Testis (tissue), 2 donors: Measurements from ENCODE around the gene PXMP4.

Experiments used
- CTCF ChIP-seq, 3 experiments: fragments of 450-650 bp in 2 of 3; fragments of 200-600 bp in 1 of 3; sonication (generic) in 1 of 3; IDR thresholded peaks; one replicate each; pipeline ENCODE4 v1.5.1; 2016 to 2019; ENCODE audit warnings: antibody characterized with exemption in 3 of 3, mild to moderate bottlenecking in 2 of 3, moderate library complexity in 1 of 3
- POLR2A ChIP-seq: fragments of 450-650 bp; IDR thresholded peaks from one replicate; pipeline ENCODE4 v1.6.1; 2017; ENCODE audit warnings: antibody characterized with exemption, mild to moderate bottlenecking, moderate library complexity

- TF ChIP-seq CTCF (IDR thresholded peaks at IDR 0.05) (no peak), POLR2A (no peak)
Measured at GRCh38 chr20:33702861-33703260, 17.2 kb downstream of the PXMP4 start.
